Inferior parietal cortex (tissue), 1 donor: ENCODE measurements around the gene WDR88.
"Not testable (repeated sequence)": the region's sequence is repeated elsewhere in the genome, so short reads cannot be mapped to it uniquely, and the experiment has no call there.

Experiments
- DNase-seq: peaks from one replicate; pipeline ENCODE4 v3.0.0-alpha.2; 2016; ENCODE audit errors: extremely low spot score

WDR88 gene

GRCh38 chr19:33171222-33171795, 39.4 kb downstream of the WDR88 start:
- no peak for DNase-seq

DNA sequence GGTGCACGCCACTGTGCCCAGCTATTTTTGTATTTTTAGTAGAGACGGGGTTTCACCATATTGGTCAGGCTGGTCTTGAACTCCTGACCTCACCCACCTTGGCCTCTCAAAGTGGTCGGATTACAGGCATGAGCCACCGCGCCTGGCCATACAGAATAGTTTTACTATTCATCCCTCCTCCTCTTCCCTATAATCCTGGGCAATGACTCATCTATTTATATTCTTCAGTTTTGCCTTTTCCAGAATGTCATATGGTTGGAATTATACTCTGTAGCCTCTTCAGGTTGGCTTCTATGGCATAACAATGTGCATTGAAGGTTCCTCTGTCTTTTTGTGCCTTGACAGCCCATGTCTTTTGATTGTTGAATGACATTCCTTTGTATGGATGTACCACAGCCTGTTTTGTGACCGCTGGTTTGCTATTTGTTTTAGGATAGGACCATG, 40.0 kb downstream of the WDR88 start:
- DNase-seq: no peak

DNA sequence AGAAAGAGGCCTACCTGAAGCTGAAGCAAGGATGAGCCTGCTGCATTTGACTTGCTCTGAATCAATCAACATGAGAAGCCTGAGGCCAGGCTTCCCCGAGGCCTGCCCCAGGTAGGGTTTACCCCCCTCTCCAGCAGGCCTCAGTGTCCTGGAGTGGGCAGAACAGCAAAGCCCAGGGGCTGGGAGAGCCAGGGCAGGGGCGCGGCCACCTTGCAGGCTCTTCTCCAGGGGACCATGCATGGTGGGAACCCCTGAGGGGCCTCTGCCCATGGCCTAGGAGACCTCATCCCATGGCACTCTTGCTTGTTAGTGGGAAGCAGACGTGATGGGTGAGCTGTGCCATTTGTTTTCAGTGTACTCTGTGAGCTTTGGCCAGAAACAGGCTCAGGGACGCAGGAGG, 42.3 kb downstream of the WDR88 start:
- no peak for DNase-seq

DNA sequence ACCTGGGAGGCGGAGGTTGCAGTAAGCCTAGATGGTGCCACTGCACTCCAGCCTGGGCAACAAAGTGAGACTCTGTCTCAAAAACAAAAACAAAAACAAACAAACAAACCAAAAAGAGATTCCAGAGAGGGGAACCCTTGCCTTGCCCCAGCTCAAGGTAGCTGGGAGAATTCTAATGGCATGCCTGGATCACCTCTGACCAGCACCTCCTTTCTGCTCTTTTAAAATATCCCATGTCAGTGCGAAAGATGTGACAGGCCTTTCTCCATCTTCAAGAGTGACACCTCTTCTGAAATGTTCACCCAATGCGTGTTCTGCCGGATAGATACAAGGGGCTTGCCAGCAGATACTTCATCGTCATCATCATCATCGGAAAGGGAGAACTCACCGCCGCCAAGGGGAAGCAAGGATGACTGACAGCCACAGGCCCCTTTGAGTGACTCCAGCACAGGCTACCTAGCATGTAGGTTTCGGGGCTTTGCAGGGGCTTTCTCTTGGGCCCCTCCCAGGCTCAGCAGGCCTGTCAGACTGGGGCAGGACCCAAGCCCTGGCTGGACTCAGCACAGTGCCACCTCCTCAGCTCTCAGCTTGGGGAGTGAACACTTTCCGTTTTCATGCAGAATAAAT, 43.4 kb downstream of the WDR88 start:
- DNase-seq: no peak

GRCh38 chr19:33175886-33176669, 44.2 kb downstream of the WDR88 start:
- DNase-seq: peak; percentile 11

- peak; percentile 98 for DNase-seq
Measured at GRCh38 chr19:33176670-33177416, 44.9 kb downstream of the WDR88 start.

DNA sequence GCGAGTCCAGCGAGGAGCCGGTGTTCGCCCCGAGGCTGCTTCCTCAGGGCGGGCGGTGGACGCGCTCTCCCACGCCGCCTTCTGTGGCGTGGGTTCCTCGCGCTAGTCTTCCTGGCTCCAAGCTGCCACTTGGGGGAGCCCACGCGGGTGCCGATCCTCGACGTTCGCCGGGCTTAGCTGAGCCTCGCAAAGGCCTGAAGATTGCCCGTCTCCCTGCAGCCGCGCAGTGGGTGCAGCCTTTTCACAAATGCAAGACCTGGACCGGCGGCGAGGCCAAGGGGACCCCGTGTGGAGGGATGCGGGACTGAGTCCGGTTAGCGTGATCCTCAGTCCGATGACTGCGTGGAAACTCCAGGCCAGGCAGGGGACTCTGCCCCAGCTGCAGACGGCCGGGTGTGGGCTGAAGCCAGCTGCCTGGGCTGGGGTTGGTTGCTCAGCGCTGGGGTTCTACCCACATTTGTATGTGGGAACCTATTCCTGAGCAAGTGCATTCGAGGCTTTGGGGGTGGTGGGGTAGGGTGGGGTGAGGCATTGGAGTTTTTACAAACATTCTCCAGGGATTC, 45.6 kb downstream of the WDR88 start:
- no peak for DNase-seq

DNA sequence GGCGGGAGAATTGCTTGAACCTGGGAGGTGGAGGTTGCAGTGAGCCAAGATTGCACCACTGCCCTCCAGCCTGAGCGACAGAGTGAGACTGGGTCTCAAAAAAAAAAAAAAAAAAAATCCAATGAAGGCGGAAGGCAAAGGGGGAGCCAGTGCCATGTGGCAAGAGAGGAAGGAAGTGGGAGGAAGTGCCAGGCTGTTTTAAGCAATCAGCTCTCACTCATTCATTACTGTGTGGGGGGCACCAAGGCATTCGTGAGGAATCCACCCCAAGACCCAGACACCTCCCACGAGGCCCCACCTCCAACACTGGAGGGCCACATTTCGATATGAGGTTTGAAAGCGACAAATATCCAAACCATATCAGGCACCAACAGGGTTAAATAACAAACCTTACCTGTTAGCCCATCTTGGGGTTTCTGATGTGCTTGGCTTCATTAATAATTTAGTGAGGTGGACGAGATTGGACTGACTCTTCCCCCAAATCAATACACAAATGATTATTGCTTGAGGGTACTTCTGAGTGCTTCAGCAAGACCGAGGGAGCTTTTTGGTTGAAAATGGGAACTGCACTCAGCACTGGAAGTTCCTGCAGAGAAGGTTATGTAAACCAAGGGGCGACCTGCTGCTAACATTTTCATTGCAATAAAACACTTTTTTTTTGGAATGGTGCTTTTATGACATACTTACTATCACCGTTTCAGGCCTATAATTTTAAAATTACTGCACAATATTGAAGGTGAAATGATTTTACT, 54.7 kb downstream of the WDR88 start:
- DNase-seq: peak; percentile 17

- no peak for DNase-seq
Measured at GRCh38 chr19:33187183-33187540, 55.2 kb downstream of the WDR88 start.

GRCh38 chr19:33189453-33189852, 57.5 kb downstream of the WDR88 start:
- no peak for DNase-seq

- DNase-seq: not testable (repeated sequence)
Measured at GRCh38 chr19:33191092-33191491, 59.2 kb downstream of the WDR88 start.

GRCh38 chr19:33191501-33191900, 59.6 kb downstream of the WDR88 start:
- no peak for DNase-seq

DNA sequence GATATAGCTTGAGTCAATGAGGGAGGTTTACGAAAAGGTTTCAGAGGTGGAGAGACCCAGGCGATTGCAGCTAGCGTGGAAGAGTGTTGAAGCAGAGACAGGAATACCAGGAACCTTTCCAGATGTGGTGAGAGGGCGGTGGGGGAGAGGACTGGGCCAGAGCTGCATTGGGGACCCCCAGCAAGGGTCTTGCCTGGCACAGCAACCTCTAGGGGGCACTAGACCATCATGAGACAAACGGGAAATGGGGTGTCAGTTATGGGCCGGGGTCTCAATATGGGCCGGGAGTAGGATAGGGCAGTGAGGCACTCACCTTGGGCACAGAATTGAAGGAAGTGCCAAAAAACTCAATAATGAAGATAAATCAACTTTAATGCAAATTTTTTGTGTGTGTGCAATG, 60.1 kb downstream of the WDR88 start:
- no peak for DNase-seq

- no peak for DNase-seq
Measured at GRCh38 chr19:33193269-33193864, 61.5 kb downstream of the WDR88 start.

GRCh38 chr19:33193865-33194362, 62.0 kb downstream of the WDR88 start, which contains the start of gene LRP3:
Gene LRP3, plus strand, starts transcription at chr19:33194330. Its CDS starts 456 bp downstream, at chr19:33194786.
- DNase-seq: peak; percentile 11

DNA sequence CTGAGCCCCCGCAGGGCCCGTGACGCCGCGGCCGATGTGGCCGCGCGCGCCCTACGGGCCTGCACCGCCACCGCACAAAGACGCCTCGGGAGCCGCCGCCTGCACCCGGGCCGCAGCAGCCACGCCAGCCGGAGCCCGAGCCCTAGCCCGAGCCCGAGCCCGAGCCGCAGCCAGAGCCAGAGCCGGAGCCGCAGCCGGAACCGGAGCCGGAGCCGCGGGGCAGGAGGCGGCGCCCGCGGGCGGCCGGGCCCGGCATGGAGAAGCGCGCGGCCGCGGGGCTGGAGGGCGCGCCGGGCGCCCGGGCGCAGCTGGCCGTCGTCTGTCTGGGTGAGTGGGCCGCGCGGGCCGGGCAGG, 62.6 kb downstream of the WDR88 start:
- DNase-seq: no peak

- DNase-seq: no peak
Measured at GRCh38 chr19:33194886-33195644, 63.2 kb downstream of the WDR88 start.

- DNase-seq: no peak
Measured at GRCh38 chr19:33195645-33196347, 63.9 kb downstream of the WDR88 start.
